NCI-H1930 (cell line): ENCODE results near the gene ZMYND12.

Source experiments
- DNase-seq, 2 experiments: peaks; one replicate each; lab custom pipeline; 2025; lab: John Stamatoyannopoulos, UW

Gene ZMYND12

DNA sequence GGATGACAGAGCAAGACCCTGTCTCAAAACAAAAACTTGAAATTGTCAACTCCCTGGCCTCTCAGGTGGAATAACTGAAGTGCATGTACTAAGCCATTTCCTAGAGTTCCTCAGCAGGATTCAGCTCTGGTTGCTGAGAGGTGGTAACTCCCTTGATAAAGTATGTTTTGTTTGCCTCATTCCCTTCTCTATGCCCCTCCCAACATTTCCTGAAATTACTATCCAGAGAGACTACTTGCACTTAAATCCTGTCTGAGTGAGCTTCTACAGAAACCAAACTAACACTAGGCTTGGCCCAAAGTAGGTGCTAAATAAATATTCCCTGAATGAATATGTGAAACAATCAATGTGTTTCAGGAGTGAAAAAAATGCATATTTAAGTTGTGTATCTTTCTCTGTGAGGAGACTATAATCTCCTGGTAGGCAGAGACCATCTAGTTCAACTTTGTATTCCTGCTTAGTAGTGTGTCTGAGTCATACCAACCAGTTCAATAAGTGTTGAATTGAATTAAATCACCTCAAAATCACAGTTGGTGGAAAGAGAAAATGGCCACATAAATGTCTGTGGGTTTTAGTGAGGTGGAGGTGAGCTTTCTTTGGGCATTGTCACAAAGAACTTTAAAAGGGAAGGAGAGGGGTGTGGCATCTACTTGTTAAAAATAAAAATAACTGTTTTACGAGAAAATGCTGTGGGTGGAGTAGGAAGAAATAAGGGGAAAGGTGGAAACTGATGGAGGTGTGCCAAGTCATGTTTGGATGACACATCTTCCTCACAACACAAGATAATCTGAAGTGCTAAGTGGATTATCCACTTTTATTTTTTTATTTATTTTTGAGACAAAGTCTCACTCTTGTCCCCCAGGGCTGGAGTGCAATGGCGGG is 62.6 kb downstream of the ZMYND12 start:
- DNase-seq = no peak

DNA sequence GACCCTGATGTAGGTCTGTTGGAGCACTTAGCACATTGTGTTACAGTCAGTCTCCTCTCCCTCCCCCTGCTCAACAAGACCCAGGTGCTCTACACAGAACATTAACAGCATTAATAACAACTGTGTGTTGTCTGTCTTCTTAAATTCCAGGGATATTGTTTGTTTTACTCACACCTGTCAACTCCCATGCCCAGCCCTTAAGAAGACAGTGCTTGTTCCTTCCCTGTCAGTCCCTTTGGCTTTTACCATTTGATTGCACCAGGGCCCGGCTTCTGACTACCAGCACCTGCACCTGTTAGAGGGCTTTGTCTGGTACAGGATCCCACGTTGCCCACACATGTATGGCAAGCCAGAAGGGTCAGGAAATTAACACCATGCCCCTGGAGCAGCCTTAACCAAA is 63.6 kb downstream of the ZMYND12 start:
- no peak for DNase-seq

DNA sequence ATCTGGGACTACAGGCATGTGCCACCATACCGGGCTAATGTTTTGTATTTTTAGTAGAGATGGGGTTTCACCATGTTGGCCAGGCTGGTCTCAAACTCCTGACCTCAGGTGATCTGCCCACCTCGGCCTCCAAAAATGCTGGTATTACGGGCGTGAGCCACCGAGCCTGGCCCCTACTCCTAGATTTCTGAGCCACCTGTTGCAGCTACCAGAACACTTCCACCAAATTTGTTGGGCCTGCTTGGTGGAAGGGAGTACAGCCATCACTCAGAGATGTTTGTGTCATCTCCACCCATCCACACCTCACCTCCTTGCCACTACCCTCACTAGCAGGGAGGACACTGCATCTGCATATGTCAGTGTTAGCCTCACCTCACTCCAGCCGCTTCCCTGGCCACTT is 69.8 kb downstream of the ZMYND12 start:
- no peak for DNase-seq

- no peak for DNase-seq
These were observed 70.5 kb downstream of the ZMYND12 start for GRCh38 chr1:42385283-42385682.

GRCh38 chr1:42381280-42381673 is 74.5 kb downstream of the ZMYND12 start:
- no peak for DNase-seq

DNA sequence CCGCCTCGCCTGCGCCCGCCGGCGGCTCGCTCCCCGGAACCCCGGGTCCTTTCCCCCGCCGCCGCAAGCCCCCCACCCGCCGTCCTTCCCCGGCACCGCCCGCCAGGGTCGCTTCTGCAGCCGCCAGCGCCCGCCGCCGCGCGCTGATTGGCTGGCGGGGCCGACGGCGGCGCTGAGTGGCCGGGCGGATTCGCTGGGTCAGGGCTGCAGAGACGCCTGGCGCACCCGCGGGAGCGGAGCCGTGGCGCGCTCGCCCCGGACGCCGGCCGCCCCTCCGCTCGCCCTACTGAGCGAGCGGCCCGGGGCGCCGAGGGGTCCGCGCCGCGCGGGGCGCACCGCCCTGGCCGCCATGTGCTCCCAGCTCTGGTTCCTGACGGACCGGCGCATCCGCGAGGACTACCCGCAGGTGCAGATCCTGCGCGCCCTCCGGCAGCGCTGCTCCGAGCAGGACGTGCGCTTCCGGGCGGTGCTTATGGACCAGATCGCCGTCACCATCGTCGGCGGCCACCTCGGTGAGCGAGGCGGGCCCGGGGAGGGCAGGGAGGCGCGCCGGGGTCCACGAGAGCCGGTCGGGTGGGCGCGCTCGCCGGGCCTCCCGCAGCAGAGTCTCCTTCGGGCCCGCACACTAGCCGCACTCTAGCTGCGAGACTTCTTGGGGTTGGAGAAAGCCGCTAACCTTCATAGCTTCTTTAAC is 75.1 kb downstream of the ZMYND12 start, which contains the start of gene RIMKLA:
Gene RIMKLA (plus strand): TSS at position 207 of the 694 bp plus-strand sequence. CDS start 143 bp downstream, at position 350.
- DNase-seq = peak; percentile 64 to 83
